Measurements from ENCODE around the gene RESP18.

GRCh38 chr2:219309278-219309677, 23.3 kb downstream of the RESP18 start, which contains the start of gene PTPRN:
- TF ChIP-seq POLR2AphosphoS5 (IDR thresholded peaks at IDR 0.05; ENCODE audit: borderline replicate concordance, low read depth, low read length): no peak
- TF ChIP-seq EZH2 (IDR thresholded peaks at IDR 0.05): no peak
